22Rv1 (cell line): ENCODE data around the gene PRR20G.

ENCODE experiments used
- CTCF ChIP-seq: fragments of 450-650 bp; IDR thresholded peaks from 2 replicates; pipeline ENCODE4 v1.5.1; 2017; ENCODE audit warnings: mild to moderate bottlenecking
- ZFX ChIP-seq: fragments of 450-650 bp; IDR thresholded peaks from 2 replicates; pipeline ENCODE4 v1.6.1; 2017; ENCODE audit warnings: antibody characterized with exemption, borderline replicate concordance

- TF ChIP-seq CTCF (no peak), ZFX (no peak)
Measured at GRCh38 chr3:127324076-127324475, 36.2 kb upstream of the PRR20G start.
